OCI-LY1 (cell line): ENCODE measurements around the gene VIPR2.

Source experiments
- EZH2 ChIP-seq: fragments of 200-600 bp; sonication (generic), shearing (Covaris generic); IDR thresholded peaks from 2 replicates; pipeline ENCODE4 v1.8.0; 2017; ENCODE audit warnings: borderline replicate concordance, mixed run types, mild to moderate bottlenecking, antibody characterized with exemption, low read length, moderate library complexity, mixed read lengths
- TF ChIP-seq, protein P1 (sequence below): fragments of 200-600 bp; sonication (generic), shearing (Covaris generic); IDR thresholded peaks from 2 replicates; pipeline ENCODE4 v1.5.1; 2017; ENCODE audit warnings: mild to moderate bottlenecking, antibody characterized with exemption, low read length, moderate library complexity, mixed read lengths

- TF ChIP-seq, protein P1, sequence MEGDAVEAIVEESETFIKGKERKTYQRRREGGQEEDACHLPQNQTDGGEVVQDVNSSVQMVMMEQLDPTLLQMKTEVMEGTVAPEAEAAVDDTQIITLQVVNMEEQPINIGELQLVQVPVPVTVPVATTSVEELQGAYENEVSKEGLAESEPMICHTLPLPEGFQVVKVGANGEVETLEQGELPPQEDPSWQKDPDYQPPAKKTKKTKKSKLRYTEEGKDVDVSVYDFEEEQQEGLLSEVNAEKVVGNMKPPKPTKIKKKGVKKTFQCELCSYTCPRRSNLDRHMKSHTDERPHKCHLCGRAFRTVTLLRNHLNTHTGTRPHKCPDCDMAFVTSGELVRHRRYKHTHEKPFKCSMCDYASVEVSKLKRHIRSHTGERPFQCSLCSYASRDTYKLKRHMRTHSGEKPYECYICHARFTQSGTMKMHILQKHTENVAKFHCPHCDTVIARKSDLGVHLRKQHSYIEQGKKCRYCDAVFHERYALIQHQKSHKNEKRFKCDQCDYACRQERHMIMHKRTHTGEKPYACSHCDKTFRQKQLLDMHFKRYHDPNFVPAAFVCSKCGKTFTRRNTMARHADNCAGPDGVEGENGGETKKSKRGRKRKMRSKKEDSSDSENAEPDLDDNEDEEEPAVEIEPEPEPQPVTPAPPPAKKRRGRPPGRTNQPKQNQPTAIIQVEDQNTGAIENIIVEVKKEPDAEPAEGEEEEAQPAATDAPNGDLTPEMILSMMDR = no peak
- no peak for TF ChIP-seq EZH2
Measured at GRCh38 chr7:159070431-159071148, 74.1 kb downstream of the VIPR2 start.
